ENCODE data around the gene UBR4.

DNA sequence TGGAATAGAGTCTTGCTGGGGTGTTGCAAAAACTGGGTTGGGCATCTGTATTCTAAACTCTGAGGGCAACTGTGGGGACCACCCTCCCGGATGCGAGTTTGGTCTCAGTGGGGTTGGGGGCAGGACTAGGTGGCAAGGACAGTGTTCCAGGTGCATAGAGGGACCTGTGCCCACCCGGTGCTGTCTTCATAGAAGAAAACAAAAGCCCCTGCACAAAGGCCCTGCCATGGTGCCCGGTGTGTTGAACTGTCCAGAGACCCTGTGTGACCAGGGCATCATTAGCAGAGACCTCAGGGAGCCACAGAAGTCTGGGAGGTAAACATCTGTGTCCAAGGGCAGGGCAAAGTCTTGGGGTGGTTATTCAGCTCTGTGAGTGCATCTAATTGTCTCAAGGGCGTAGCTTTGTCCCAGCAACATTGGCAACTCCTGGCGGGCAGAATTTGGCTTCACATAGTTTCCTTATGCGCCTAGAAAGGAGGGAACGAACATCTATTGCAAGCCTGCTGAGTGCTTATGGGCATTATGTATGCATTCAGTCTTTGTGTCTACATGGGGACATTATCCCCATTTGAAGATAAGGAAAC lies 181.4 kb downstream of the UBR4 start:
- TF ChIP-seq, protein P1, sequence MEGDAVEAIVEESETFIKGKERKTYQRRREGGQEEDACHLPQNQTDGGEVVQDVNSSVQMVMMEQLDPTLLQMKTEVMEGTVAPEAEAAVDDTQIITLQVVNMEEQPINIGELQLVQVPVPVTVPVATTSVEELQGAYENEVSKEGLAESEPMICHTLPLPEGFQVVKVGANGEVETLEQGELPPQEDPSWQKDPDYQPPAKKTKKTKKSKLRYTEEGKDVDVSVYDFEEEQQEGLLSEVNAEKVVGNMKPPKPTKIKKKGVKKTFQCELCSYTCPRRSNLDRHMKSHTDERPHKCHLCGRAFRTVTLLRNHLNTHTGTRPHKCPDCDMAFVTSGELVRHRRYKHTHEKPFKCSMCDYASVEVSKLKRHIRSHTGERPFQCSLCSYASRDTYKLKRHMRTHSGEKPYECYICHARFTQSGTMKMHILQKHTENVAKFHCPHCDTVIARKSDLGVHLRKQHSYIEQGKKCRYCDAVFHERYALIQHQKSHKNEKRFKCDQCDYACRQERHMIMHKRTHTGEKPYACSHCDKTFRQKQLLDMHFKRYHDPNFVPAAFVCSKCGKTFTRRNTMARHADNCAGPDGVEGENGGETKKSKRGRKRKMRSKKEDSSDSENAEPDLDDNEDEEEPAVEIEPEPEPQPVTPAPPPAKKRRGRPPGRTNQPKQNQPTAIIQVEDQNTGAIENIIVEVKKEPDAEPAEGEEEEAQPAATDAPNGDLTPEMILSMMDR (IDR thresholded peaks at IDR 0.05) = no peak
- TF ChIP-seq POLR2AphosphoS5 (IDR thresholded peaks at IDR 0.05) (no peak), POLR2A (IDR thresholded peaks at IDR 0.05) (no peak)

All from transverse colon (tissue), 4 donors.